IMR-90 (cell line): ENCODE data around the gene ABHD10. TPM values are rescaled to one million over a fixed set of nuclear protein-coding genes. Genes with fewer than 3 reads are reported as not detected.

ENCODE experiments used
- ATAC-seq: fragments of 200-7000 bp; cut with Tn5 transposase; 2 replicates; pipeline ENCODE4 v1.9.1; 2020; ENCODE audit warnings: low read depth, mild to moderate bottlenecking, moderate library complexity
- BruUV-seq: library from RNA; stranded (reverse); fragments of 400-500 nt; replicated peaks from 2 replicates; lab custom pipeline; 2021; lab: Mats Ljungman, UMichigan
- CTCF ChIA-PET: fragments of 300-600 bp; formaldehyde crosslinking; extraction: SDS; loops from one replicate; lab custom pipeline; 2021; ENCODE audit warnings: antibody characterized with exemption; lab: Yijun Ruan, JAX
- POLR2A ChIA-PET: fragments of 300-600 bp; sonication (Branson Sonifier 250); formaldehyde crosslinking; loops from one replicate; lab custom pipeline; 2022; ENCODE audit warnings: antibody characterized with exemption; ENCODE audit not compliant: unreplicated experiment; lab: Charles Lee
- DNase-seq: peaks from one replicate; pipeline ENCODE4 v3.0.0; 2013
- H2AFZ ChIP-seq: replicated peaks from 2 replicates; pipeline ENCODE3; 2013; ENCODE audit warnings: low read length, mild to moderate bottlenecking; ENCODE audit not compliant: poor library complexity
- H2AK5ac ChIP-seq: 2 replicates; pipeline ENCODE4 v1.6.1; 2013; ENCODE audit warnings: low read depth, low read length, inconsistent platforms
- H2AK9ac ChIP-seq: replicated peaks from 2 replicates; pipeline ENCODE3; 2013; ENCODE audit warnings: mild to moderate bottlenecking, low read depth, low read length, moderate library complexity; ENCODE audit not compliant: poor library complexity
- H2BK120ac ChIP-seq: 2 replicates; pipeline ENCODE4 v1.6.1; 2013; ENCODE audit warnings: low read depth, low read length, inconsistent platforms
- H2BK15ac ChIP-seq: 3 replicates; pipeline ENCODE4 v1.6.1; 2013; ENCODE audit warnings: low read depth, low read length, inconsistent platforms
- H2BK20ac ChIP-seq: 2 replicates; pipeline ENCODE4 v1.6.1; 2013; ENCODE audit warnings: low read depth, mild to moderate bottlenecking, inconsistent platforms, low read length, moderate library complexity
- H2BK5ac ChIP-seq: 2 replicates; pipeline ENCODE4 v1.6.1; 2013; ENCODE audit warnings: mild to moderate bottlenecking, low read depth, low read length, inconsistent platforms; ENCODE audit not compliant: poor library complexity, severe bottlenecking
- H3K14ac ChIP-seq: replicated peaks from 2 replicates; pipeline ENCODE4 v1.6.1; 2013; ENCODE audit warnings: low read depth, low read length, inconsistent platforms
- H3K18ac ChIP-seq: 2 replicates; pipeline ENCODE4 v1.6.1; 2013; ENCODE audit warnings: low read depth, low read length, control low read depth
- H3K23ac ChIP-seq: 2 replicates; pipeline ENCODE4 v1.6.1; 2013; ENCODE audit warnings: low read depth, low read length, inconsistent platforms
- H3K27ac ChIP-seq: 2 replicates; pipeline ENCODE4 v1.5.1; 2013; ENCODE audit warnings: mild to moderate bottlenecking, control low read depth, low read length; ENCODE audit not compliant: insufficient read depth
- H3K27me3 ChIP-seq: 2 replicates; pipeline ENCODE4 v1.6.1; 2013; ENCODE audit warnings: low read length; ENCODE audit not compliant: control insufficient read depth, insufficient read depth
- H3K36me3 ChIP-seq: 2 replicates; pipeline ENCODE4 v1.6.1; 2013; ENCODE audit warnings: low read length, mixed read lengths; ENCODE audit not compliant: control insufficient read depth, insufficient read depth
- H3K4ac ChIP-seq: 2 replicates; pipeline ENCODE4 v1.6.1; 2013; ENCODE audit warnings: low read depth, low read length, inconsistent platforms
- H3K4me1 ChIP-seq: 2 replicates; pipeline ENCODE4 v1.6.1; 2013; ENCODE audit warnings: low read length, mixed read lengths; ENCODE audit not compliant: control insufficient read depth, insufficient read depth
- H3K4me2 ChIP-seq: 2 replicates; pipeline ENCODE4 v1.6.1; 2013; ENCODE audit warnings: low read depth, mild to moderate bottlenecking, control low read depth, low read length, moderate library complexity
- H3K4me3 ChIP-seq: 2 replicates; pipeline ENCODE4 v1.5.1; 2013; ENCODE audit warnings: low read depth, mild to moderate bottlenecking, control low read depth, low read length, moderate library complexity; ENCODE audit not compliant: insufficient read depth
- H3K56ac ChIP-seq: 2 replicates; pipeline ENCODE4 v1.6.1; 2013; ENCODE audit warnings: low read length, inconsistent platforms; ENCODE audit not compliant: insufficient read depth; ENCODE audit errors: extremely low read depth
- H3K79me1 ChIP-seq, 2 experiments: 2 replicates each; pipeline ENCODE4 v1.6.1; 2013; ENCODE audit warnings: low read length in 2 of 2, inconsistent platforms in 1 of 2, low read depth in 1 of 2
- H3K9ac ChIP-seq: 2 replicates; pipeline ENCODE4 v1.6.1; 2013; ENCODE audit warnings: low read depth, low read length, control low read depth
- H3K9me1 ChIP-seq: 2 replicates; pipeline ENCODE4 v1.6.1; 2013; ENCODE audit warnings: low read length, inconsistent platforms; ENCODE audit not compliant: insufficient read depth
- H3K9me3 ChIP-seq: 2 replicates; pipeline ENCODE4 v1.6.1; 2013; ENCODE audit warnings: low read length; ENCODE audit not compliant: control insufficient read depth, insufficient read depth
- H4K20me1 ChIP-seq: 2 replicates; pipeline ENCODE4 v1.6.1; 2013; ENCODE audit warnings: low read length, inconsistent platforms; ENCODE audit not compliant: insufficient read depth
- H4K5ac ChIP-seq: 2 replicates; pipeline ENCODE4 v1.6.1; 2013; ENCODE audit warnings: mild to moderate bottlenecking, low read depth, low read length, control low read depth
- H4K8ac ChIP-seq, 2 experiments: 2 replicates each; pipeline ENCODE4 v1.6.1; 2013; ENCODE audit warnings: low read depth in 2 of 2, low read length in 2 of 2, control low read depth in 1 of 2, inconsistent platforms in 1 of 2
- H4K91ac ChIP-seq: 2 replicates; pipeline ENCODE4 v1.6.1; 2013; ENCODE audit warnings: low read depth, low read length, inconsistent platforms; ENCODE audit not compliant: insufficient read depth
- BHLHE40 ChIP-seq: fragments of 150-350 bp; IDR thresholded peaks from 2 replicates; pipeline ENCODE4 v1.6.1; 2016; ENCODE audit warnings: mild to moderate bottlenecking, low read depth, low read length
- CEBPB ChIP-seq: IDR thresholded peaks from 2 replicates; pipeline ENCODE4 v1.6.1; 2012; ENCODE audit warnings: low read depth, low read length, improper control_type of control experiment
- FOS ChIP-seq: fragments of 150-350 bp; IDR thresholded peaks from 2 replicates; pipeline ENCODE4 v1.6.1; 2016; ENCODE audit warnings: low read depth, low read length
- MAFK ChIP-seq: IDR thresholded peaks from 2 replicates; pipeline ENCODE4 v1.6.1; 2012; ENCODE audit warnings: low read depth, low read length, improper control_type of control experiment
- MAZ ChIP-seq: IDR thresholded peaks from 2 replicates; pipeline ENCODE4 v1.6.1; 2012; ENCODE audit warnings: low read depth, mild to moderate bottlenecking, low read length, improper control_type of control experiment, moderate library complexity, borderline replicate concordance
- MXI1 ChIP-seq: IDR thresholded peaks from 2 replicates; pipeline ENCODE4 v1.6.1; 2012; ENCODE audit warnings: low read depth, mild to moderate bottlenecking, low read length, moderate library complexity, borderline replicate concordance
- NFE2L2 ChIP-seq: fragments of 150-350 bp; IDR thresholded peaks from 2 replicates; pipeline ENCODE4 v1.6.1; 2016; ENCODE audit warnings: low read depth, mild to moderate bottlenecking, low read length
- POLR2A ChIP-seq: IDR thresholded peaks from 2 replicates; pipeline ENCODE4 v1.6.1; 2012; ENCODE audit warnings: mild to moderate bottlenecking, low read depth, low read length
- RAD21 ChIP-seq: IDR thresholded peaks from 2 replicates; pipeline ENCODE4 v1.6.1; 2012; ENCODE audit warnings: low read length, improper control_type of control experiment
- RCOR1 ChIP-seq: IDR thresholded peaks from 2 replicates; pipeline ENCODE4 v1.6.1; 2012; ENCODE audit warnings: mild to moderate bottlenecking, low read length, improper control_type of control experiment; ENCODE audit not compliant: insufficient replicate concordance
- RFX5 ChIP-seq: IDR thresholded peaks from 2 replicates; pipeline ENCODE4 v1.8.0; 2012; ENCODE audit warnings: low read depth, mild to moderate bottlenecking, low read length, moderate library complexity
- SMC3 ChIP-seq: fragments of 150-350 bp; IDR thresholded peaks from 2 replicates; pipeline ENCODE4 v1.6.1; 2016; ENCODE audit warnings: low read depth, mild to moderate bottlenecking, antibody characterized with exemption, low read length, moderate library complexity
- WGBS, 2 experiments: methylation state at CpG; one replicate each; pipeline versions ENCODE4 v1.1.5 to v1.1.7; 2013; ENCODE audit warnings: missing lambda C conversion rate in 2 of 2; ENCODE audit not compliant: insufficient read length in 1 of 2; ENCODE audit errors: extremely low coverage in 2 of 2; 5-methylcytosine and 5-hydroxymethylcytosine counted together
- dilution Hi-C: fragments of 300-500 bp; cut with HindIII; formaldehyde crosslinking; loops from one replicate; pipeline ENCODE4 v1.14.3; 2018; ENCODE audit warnings: low sequenced_read_pairs; ENCODE audit not compliant: unreplicated experiment
- in situ Hi-C: fragments of 300-500 bp; cut with MboI; formaldehyde crosslinking; loops from 3 replicates; pipeline ENCODE4 v1.14.3; 2019; ENCODE audit warnings: low sequenced_read_pairs, inconsistent platforms, mixed read lengths
- intact Hi-C: fragments of 100-400 bp; cut with micrococcal nuclease; formaldehyde crosslinking; loops from 2 replicates; pipeline ENCODE4 v1.10.0; 2022
- polyA plus RNA-seq, 3 experiments: library from polyadenylated mRNA; depleted of rRNA; stranded (reverse); fragments of >200 nt; gene quantifications; 2 replicates each; pipeline ENCODE4 v1.2.3, GENCODE V29; 2012; ENCODE audit warnings: low replicate concordance in 1 of 3
- total RNA-seq: library from RNA; depleted of rRNA; stranded (reverse); fragments of >200 nt; gene quantifications from 2 replicates; pipeline ENCODE4 v1.2.3, GENCODE V29; 2012
- TF ChIP-seq, protein P1 (sequence below): fragments of 150-350 bp; IDR thresholded peaks from 2 replicates; pipeline ENCODE4 v1.6.1; 2016; ENCODE audit warnings: low read depth, mild to moderate bottlenecking, low read length, moderate library complexity, borderline replicate concordance
- TF ChIP-seq, protein P2 (sequence below): conservative IDR thresholded peaks from 2 replicates; pipeline ENCODE4 v1.5.1; 2012; ENCODE audit warnings: mild to moderate bottlenecking, low read depth, low read length, improper control_type of control experiment
- TF ChIP-seq, protein P3 (sequence below): fragments of 150-350 bp; IDR thresholded peaks from 2 replicates; pipeline ENCODE4 v1.6.1; 2017; ENCODE audit warnings: mild to moderate bottlenecking, antibody characterized with exemption, low read length, low read depth

Gene ABHD10
- total and polyA plus RNA-seq, 2 of the 4 experiments (the other 2 are of a cell fraction) = 24.7 to 57.2 TPM

DNA sequence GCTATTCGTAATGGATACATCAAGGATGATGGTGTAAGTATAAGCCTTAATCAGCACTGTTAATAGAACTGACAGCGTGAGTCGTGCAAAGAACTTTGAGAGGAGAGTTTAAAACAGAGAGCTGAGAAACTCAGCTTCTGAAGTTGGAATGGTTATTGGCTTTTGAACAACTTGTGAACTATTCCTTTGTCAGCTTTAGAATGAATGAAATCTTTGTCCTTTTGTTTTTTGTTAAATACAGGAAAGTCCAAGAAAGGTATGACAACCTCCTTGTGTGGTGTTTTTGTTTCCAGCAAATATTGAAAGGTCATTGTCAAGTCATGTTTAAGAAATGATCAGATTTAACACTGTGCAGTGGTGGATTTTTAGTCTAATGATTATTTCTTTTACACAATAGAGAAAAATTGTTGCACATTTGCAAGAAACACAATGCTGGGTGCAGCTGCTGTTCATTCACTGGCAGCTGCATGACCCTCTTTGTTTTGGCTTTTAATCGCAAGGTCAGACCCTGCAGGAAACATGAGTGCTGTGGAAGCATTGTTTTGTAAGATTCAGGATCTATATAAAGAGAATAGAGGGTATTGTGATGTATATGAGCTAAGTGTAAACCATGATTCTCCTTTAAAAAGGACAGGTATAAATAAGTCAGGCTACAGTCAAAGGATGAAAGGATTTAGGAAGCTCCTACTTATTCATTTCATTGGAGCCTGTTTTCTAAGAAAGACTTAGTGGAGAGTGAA is 21.7 kb upstream of the ABHD10 start:
- Histone ChIP-seq H2BK120ac (no peak overlapping the region), H3K18ac (no peak overlapping the region), H4K5ac (no peak overlapping the region), H2AK5ac (no peak overlapping the region), H2BK15ac (no peak overlapping the region), H3K27ac (no peak overlapping the region), H4K20me1 (no peaks in the 10 kb centered on the region), H2BK5ac (no peak overlapping the region), H3K14ac (no peak overlapping the region), H3K27me3 (no peaks in the 10 kb centered on the region), H2AFZ (no peak overlapping the region), H3K23ac (no peak overlapping the region), H3K9me3 (no peaks in the 10 kb centered on the region), H3K4me2 (no peak overlapping the region), H3K36me3 (peaks cover 10% of the 10 kb centered on the region), H3K4me3 (no peak overlapping the region), H3K4me1 (no peaks in the 10 kb centered on the region), H2BK20ac (no peak overlapping the region), H4K91ac (no peak overlapping the region), H3K79me1 (no peaks in the 10 kb centered on the region), H3K9ac (no peak overlapping the region), H3K4ac (no peak overlapping the region), H3K9me1 (peaks cover 5% of the 10 kb centered on the region; the same call in 1 of the 2 replicates), H2AK9ac (no peak overlapping the region), H4K8ac (no peak overlapping the region), H3K56ac (no peak overlapping the region)
- ChIA-PET POLR2A (no interaction called here), CTCF (interaction anchor here (1.7 kb wide), 2 partner anchors 10 to 11 kb away, joined by 4 to 5 read pairs; no protein-coding TSS in a partner anchor)
- ATAC-seq = no peak
- no peak for DNase-seq
- intact Hi-C loops (no loop called here), dilution Hi-C loops (loop anchor here (25.0 kb wide), 1 partner anchor 245 kb away; no protein-coding TSS in a partner anchor), in situ Hi-C loops (loop anchor here (25.0 kb wide), 1 partner anchor 370 kb away; the partner anchor contains the start of gene ZBED2)
- no TSS peak for BruUV-seq
- no CpG with 5 or more reads among the region's 4 CpGs for WGBS, 2 experiments
- TF ChIP-seq RCOR1 (no peak), CEBPB (no peak), MAFK (no peak), POLR2A (no peak), RFX5 (no peak), RAD21 (no peak), SMC3 (no peak), MAZ (no peak), FOS (no peak), MXI1 (no peak), BHLHE40 (no peak), NFE2L2 (no peak)
- TF ChIP-seq, protein P1, sequence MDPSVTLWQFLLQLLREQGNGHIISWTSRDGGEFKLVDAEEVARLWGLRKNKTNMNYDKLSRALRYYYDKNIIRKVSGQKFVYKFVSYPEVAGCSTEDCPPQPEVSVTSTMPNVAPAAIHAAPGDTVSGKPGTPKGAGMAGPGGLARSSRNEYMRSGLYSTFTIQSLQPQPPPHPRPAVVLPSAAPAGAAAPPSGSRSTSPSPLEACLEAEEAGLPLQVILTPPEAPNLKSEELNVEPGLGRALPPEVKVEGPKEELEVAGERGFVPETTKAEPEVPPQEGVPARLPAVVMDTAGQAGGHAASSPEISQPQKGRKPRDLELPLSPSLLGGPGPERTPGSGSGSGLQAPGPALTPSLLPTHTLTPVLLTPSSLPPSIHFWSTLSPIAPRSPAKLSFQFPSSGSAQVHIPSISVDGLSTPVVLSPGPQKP = no peak
- TF ChIP-seq, protein P2, sequence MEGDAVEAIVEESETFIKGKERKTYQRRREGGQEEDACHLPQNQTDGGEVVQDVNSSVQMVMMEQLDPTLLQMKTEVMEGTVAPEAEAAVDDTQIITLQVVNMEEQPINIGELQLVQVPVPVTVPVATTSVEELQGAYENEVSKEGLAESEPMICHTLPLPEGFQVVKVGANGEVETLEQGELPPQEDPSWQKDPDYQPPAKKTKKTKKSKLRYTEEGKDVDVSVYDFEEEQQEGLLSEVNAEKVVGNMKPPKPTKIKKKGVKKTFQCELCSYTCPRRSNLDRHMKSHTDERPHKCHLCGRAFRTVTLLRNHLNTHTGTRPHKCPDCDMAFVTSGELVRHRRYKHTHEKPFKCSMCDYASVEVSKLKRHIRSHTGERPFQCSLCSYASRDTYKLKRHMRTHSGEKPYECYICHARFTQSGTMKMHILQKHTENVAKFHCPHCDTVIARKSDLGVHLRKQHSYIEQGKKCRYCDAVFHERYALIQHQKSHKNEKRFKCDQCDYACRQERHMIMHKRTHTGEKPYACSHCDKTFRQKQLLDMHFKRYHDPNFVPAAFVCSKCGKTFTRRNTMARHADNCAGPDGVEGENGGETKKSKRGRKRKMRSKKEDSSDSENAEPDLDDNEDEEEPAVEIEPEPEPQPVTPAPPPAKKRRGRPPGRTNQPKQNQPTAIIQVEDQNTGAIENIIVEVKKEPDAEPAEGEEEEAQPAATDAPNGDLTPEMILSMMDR = no peak
- TF ChIP-seq, protein P3, sequence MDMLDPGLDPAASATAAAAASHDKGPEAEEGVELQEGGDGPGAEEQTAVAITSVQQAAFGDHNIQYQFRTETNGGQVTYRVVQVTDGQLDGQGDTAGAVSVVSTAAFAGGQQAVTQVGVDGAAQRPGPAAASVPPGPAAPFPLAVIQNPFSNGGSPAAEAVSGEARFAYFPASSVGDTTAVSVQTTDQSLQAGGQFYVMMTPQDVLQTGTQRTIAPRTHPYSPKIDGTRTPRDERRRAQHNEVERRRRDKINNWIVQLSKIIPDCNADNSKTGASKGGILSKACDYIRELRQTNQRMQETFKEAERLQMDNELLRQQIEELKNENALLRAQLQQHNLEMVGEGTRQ = no peak
